ENCODE results near the gene MMP25.
"Not testable (repeated sequence)": the region's sequence is repeated elsewhere in the genome, so short reads cannot be mapped to it uniquely, and the experiment has no call there.

The MMP25 gene

GRCh38 chr16:3054965-3055733 lies 8.8 kb downstream of the MMP25 start:
- no peak for DNase-seq (ENCODE audit: low read depth in 2 of 3, low spot score in 1 of 3)

GRCh38 chr16:3055734-3056115 lies 9.4 kb downstream of the MMP25 start:
- DNase-seq (ENCODE audit: low read depth in 2 of 3, low spot score in 1 of 3): not testable (repeated sequence)

DNA sequence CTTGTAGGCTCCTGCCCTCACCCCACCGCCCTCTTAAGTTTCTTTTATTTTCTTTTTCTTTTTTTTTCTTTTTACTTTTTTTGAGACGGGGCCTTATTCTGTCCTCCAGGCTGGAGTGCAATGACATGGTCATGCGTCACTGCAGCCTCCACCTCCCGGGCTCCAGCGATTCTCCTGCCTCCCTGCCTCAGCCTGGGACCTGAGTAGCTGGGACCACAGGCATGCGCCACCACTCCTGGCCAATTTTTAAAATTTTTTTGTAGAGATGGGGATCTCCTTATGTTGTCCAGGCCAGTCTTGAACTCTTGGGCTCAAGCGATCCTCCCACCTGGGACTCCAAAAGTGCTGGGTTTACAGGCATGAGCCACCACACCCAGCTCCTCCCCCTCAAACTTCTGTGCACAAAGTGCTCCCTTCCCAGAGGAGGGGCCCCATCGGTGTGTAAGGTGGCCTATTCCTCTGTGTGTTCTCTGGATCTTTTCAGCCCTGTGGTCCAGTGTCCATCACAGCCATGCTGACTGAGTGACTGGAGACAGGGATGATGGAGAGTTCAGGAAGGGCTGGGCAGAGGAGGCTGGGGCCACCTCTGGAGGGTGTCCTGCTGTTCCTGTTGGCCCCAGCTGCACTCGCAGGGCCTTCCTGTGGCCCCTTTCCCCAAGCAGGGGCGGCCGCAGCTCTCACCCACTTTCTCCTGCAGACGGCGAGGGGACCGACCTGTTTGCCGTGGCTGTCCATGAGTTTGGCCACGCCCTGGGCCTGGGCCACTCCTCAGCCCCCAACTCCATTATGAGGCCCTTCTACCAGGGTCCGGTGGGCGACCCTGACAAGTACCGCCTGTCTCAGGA lies 10.2 kb downstream of the MMP25 start:
- no peak for DNase-seq (ENCODE audit: low read depth in 2 of 3, low spot score in 1 of 3)

DNA sequence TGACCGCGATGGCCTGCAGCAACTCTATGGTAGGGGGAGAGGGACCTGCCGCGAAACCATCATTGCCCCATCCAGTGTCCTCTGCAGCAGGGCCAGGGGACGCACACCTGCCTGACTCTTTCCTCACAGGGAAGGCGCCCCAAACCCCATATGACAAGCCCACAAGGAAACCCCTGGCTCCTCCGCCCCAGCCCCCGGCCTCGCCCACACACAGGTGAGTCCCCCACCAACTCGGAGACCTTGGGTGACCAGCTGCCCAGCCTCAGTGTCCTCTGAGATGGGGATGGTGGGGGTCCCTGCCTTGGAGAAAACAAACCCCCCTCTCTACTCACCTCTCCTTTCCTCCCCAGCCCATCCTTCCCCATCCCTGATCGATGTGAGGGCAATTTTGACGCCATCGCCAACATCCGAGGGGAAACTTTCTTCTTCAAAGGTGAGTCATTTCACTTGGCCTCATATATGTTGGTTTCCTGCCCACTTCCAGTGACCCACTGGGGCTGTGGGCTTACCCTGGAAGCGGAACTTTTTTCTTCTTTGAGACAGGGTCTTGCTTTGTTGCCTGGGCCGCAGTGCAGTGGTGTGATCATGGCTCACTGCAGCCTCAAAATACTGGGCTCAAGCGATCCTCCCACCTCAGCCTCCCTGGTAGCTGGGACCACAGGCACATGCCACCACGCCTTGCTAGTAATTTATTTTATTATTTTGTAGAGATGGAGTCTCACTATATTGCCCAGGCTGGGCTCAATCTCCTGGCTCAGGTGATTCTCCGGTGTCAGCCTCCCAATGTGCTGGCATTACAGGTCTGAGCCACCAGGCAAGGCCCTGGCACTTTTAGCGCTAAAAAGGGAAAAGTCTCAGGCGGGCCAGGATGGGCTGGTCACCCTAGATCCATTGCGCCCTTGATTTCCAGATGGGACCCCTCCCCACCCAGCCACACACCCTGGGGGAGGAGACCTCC lies 11.1 kb downstream of the MMP25 start:
- no peak for DNase-seq (ENCODE audit: low read depth in 2 of 3, low spot score in 1 of 3)

GRCh38 chr16:3058139-3059030 lies 12.0 kb downstream of the MMP25 start:
- DNase-seq (ENCODE audit: low read depth in 2 of 3, low spot score in 1 of 3): no peak

DNA sequence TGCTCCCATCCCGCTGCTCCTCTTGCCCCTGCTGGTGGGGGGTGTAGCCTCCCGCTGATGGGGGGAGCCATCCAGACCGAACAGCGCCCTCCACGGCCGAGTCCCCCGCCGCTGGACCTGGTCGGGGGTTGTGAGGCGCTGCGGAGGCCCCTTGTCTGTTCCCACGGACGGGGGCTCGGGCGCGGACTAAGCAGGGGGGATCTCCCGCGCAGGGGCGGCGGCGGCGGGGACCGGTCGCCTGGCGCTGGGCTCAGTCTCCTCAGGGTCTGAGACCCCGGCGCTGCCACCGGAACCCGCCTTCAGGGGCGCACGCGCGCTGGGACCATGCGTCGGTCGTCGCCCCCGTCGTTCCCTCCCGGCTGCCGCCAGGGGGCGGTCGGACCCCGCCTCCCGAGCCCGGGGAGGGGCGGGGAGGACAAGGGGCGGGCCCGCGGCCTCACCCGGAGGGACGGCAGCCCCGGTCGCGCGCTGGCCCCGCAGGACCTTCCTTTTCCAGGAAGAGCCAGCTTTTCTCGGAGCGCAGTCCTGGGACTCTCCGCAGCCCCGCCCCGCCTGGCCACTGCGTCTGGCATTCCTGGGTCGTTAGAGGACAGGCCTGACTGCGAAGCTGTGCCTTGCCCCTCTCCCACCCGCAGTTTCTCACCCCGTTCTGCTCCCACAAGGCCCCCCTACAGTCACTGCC lies 12.8 kb downstream of the MMP25 start:
- peak; percentile 70 to 87 (median 82) for DNase-seq (ENCODE audit: low read depth in 2 of 3, low spot score in 1 of 3)

DNA sequence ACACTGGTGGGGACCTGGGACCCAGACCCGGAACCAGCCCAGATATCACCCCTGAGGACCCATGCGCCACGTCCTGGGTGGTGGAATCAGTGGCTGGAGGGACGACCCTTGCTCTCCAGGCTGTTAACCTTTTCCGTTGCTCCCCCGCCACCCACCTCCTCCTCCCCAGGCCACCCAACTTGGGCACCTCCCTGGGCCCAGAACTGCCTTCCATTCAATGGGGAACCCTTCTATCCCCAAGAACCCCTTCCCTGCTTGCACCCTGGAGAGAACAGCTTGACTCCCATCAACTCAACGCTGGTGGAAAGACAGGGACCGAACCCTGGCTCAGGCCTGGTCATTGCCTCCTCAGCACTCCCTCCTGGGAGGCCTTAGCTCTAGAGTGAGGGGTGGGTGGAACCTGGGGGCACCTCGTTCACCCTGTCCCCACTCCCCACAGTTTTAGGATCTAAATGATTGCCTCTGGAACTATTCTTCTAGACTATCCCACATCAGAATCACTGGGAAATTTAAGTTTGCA lies 13.4 kb downstream of the MMP25 start:
- no peak for DNase-seq (ENCODE audit: low read depth in 2 of 3, low spot score in 1 of 3)

- no peak for DNase-seq (ENCODE audit: low read depth in 2 of 3, low spot score in 1 of 3)
These were observed 14.2 kb downstream of the MMP25 start for GRCh38 chr16:3060339-3061127.

- DNase-seq (ENCODE audit: low read depth in 2 of 3, low spot score in 1 of 3): no peak
These were observed 16.2 kb downstream of the MMP25 start for GRCh38 chr16:3062553-3062952.

DNA sequence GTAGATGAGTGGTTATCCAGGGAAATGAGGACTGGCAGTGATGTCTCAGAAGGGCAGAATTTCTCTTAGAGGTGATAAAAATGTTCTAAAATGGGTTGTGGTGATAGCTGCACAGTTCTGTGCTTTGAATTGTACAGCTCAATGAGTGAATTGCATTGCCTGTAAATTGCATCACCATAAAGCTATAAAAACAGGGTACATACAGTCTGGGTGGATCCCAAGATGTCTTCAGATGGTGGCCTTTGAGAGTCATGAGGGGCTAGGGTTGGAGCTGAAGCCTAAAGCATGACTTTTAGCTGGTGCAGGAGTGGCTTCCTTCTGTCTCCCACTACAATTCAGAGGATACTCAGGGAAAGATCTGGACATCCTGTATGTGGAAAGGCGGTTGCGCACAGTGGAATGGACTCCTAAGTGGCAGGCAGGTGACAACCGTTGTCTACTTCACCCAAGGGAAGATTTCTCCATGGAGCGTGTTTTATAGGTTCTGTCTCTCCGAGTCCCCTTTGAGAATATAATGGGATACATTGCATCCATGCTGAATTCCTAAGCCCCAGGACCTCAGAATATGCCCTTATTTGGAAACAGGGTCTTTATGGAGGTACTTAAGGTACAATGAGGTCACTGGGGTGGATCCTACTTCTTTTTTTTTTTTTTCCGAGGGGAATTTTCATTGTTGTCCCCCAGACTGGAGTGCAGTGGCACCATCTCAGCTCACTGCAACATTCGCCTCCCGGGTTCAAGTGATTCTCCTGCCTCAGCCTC lies 17.4 kb downstream of the MMP25 start:
- DNase-seq (ENCODE audit: low read depth in 2 of 3, low spot score in 1 of 3): no peak

- peak; percentile 57 to 68 (median 67) for DNase-seq (ENCODE audit: low read depth in 2 of 3, low spot score in 1 of 3)
These were observed 18.8 kb downstream of the MMP25 start, which contains the start of gene IL32 for GRCh38 chr16:3065069-3065741. Gene IL32 (plus strand): TSS chr16:3065640. CDS start chr16:3065812, 172 bp downstream.

GRCh38 chr16:3065742-3066439 lies 19.5 kb downstream of the MMP25 start:
- no peak for DNase-seq (ENCODE audit: low read depth in 2 of 3, low spot score in 1 of 3)

DNA sequence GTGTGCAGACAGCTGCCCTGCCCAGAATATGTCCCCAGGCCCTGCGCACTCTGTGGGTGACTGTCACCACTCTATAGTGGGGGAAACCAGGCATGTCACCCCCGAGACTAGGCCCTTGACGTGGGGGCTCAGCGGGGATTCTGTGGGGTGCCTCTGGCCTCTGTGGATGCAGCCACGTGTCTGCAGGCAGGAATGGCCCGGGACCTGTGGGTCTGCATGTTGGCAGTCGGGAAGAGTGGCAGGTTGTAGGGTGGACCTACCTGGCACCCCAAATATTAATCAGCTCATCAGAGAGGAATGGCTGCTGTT lies 20.0 kb downstream of the MMP25 start:
- no peak for DNase-seq (ENCODE audit: low read depth in 2 of 3, low spot score in 1 of 3)

DNA sequence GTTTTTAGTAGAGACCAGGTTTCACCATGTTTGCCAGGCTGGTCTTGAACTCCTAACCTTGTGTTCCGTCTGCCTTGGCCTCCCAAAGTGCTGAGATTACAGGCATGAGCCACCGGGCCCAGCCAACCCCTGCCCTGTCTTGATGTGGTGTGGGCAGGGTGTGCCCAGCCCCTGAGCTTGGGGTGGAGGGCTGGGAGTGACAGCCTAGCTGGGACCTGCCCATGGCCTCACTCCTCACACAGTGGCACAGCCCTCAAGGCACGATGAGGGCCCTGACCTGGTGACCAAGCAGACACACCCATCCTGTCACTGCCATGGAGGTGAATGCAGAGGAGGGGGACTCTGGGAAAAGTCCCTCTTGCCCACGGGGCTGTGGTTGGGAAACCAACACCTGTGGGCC lies 22.1 kb downstream of the MMP25 start:
- DNase-seq (ENCODE audit: low read depth in 2 of 3, low spot score in 1 of 3): no peak

DNA sequence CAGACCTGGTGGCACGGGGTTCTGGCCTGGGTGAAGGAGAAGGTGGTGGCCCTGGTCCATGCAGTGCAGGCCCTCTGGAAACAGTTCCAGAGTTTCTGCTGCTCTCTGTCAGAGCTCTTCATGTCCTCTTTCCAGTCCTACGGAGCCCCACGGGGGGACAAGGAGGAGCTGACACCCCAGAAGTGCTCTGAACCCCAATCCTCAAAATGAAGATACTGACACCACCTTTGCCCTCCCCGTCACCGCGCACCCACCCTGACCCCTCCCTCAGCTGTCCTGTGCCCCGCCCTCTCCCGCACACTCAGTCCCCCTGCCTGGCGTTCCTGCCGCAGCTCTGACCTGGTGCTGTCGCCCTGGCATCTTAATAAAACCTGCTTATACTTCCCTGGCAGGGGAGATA lies 22.8 kb downstream of the MMP25 start:
- not testable (repeated sequence) for DNase-seq (ENCODE audit: low read depth in 2 of 3, low spot score in 1 of 3)

DNA sequence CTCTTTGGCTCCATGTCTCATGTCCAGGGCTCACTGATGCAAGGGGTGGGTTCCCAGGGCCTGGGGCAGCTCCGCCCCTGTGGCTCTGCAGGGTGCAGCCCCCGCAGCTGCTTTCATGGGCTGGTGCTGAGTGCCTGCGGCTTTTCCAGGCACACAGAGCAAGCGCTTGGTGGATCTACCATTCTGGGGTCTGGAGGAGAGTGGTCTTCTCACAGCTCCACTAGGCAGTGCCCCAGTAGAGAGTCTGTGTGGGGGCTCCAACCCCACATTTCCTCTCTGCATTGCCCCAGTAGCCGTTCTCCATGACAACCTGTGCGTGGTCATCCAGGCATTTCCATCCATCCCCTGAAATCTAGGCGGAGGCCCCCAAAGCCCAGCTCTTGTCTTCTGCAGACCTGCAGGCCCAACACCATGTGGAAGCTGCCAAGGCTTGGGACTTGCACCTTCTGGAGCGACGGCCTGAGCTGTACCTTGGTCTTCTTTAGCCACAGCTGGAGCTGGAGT lies 24.3 kb downstream of the MMP25 start:
- DNase-seq (ENCODE audit: low read depth in 2 of 3, low spot score in 1 of 3): no peak

GRCh38 chr16:3071655-3072054 lies 25.3 kb downstream of the MMP25 start:
- DNase-seq (ENCODE audit: low read depth in 2 of 3, low spot score in 1 of 3): no peak
